ENCODE results near the gene ZFR2.

Gene ZFR2

GRCh38 chr19:3785938-3786824 is 82.7 kb downstream of the ZFR2 start, which contains the start of gene MATK:
Gene MATK, minus strand, starts transcription at chr19:3786381. Its CDS starts 1,246 bp downstream, at chr19:3785135.
- DNase-seq (ENCODE audit: low spot score) = no peak

DNA sequence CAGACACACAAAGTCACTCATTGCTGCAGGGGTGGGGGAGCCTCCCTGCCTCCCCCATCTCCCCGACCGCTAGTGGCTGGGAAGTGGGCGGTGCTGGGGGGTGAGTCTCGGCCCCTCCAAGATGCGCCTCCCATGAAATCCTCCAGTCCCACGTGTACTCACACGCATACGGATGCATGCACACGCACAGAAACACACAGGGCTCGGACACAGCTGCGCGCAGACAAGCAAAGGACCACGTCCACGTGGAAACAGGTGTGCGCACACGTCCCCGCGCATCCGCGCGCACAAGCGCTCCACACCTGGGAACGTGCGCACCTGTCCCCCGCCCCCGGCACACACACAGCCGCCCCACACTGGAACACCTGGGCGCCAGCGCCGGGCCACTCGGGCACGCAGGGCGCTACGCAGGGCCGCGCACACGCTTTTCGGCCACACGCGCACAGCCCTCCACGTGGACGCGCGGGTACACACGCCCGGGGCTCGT is 83.3 kb downstream of the ZFR2 start:
- no peak for DNase-seq (ENCODE audit: low spot score)

GRCh38 chr19:3784607-3785450 is 84.0 kb downstream of the ZFR2 start:
- DNase-seq (ENCODE audit: low spot score) = no peak

GRCh38 chr19:3783660-3784584 is 84.9 kb downstream of the ZFR2 start:
- no peak for DNase-seq (ENCODE audit: low spot score)

DNA sequence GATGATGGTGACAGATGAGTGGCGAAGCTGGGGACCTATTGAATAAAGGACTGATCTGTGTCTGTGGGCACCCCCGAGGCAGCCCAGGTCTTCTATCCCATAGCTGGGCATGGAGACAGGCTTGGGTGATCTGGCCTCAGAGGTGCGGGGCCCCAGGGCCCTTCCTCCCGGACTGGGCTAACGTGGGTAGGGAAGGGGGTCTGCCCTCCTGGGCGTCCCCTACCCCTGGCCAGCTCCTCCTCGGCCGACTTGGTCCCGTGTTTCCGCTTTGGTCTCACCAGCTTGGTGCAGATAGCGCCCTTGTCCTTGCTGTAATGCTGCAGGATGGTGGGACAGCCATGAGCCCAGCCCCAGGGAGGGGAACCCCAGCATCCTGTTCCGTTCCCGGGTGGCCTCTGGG is 85.9 kb downstream of the ZFR2 start:
- DNase-seq (ENCODE audit: low spot score) = no peak

DNA sequence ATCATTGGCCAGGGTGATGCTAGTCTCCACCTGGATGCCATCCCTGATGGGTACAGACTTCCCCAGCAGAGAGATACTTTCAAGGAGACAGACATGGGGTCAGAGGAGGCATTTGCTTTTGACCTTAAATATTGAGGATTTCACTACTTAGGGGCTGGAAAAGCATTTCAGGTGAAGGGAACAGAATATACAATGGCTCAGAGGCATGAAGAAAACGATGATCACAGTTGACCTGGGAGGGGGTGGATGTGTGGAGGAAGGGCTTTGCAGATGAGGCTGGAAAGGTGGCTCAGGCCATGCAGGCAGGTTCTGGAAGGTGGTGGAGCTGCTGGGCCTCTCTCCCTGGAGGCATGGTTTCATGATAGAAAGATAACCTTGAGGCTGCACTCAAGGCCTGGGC is 86.5 kb downstream of the ZFR2 start:
- no peak for DNase-seq (ENCODE audit: low spot score)

GRCh38 chr19:3781603-3782002 is 87.2 kb downstream of the ZFR2 start:
- no peak for DNase-seq (ENCODE audit: low spot score)

DNA sequence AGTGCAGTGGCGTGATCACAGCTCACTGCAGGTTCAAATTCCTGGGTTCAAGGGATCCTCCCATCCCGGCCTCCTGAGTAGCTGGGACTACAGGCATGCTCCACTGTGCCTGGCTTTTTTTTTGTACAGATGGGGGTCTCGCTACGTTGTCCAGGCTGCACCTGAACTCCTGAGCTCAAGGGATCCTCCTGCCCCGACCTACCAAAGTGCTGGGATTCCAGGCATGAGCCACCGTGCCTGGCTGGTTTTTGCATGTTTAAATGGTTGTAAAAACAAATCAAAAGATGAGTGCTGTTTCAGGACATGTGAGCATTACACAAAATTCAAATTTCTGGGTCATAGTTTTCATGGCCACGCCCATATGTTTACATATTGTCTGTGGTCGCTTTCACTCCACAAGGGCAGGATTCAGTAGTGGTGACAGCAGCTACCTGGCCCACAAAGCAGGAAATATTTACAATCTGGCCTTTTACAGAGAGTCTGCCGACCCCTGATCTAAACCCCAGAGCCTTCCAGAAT is 88.0 kb downstream of the ZFR2 start:
- DNase-seq (ENCODE audit: low spot score) = no peak

DNA sequence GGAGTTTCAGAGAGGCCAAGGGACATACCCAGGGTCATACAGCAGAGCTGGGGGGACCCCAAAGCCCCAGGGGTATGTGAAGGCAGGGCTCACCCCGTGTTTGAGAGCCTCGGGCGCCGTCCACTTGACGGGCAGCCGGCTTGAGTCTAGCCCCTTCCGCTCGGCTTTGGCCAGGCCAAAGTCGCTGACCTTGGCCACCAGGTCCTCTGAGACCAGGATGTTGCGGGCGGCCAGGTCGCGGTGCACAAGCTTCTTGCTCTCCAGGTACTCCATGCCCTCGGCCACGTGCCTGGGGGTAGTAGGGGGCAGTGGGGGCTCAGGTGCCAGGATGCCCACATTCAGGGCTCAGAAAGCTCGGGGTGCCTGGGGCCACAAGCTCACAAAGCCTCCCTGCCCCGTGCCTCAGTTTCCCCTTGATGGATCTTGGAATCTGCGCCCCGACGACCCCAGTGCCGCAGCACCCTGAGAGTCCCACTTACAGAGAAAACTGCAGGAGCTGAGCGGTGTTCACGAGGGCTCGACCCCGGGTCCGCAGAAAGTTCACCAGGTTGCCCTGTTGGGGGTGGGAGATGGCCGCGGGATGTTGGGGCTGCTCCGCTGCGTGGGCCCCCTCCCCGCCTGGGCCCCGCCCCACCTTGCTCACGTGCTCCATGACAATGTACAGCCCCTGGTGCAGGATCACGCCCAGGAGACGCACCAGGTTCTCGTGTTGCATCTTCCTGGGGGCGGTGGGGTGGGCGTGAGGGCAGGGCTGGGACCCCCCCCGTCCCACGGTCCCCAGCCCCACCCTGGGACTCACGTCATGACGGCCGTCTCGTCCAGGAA is 89.7 kb downstream of the ZFR2 start:
- DNase-seq (ENCODE audit: low spot score) = no peak

DNA sequence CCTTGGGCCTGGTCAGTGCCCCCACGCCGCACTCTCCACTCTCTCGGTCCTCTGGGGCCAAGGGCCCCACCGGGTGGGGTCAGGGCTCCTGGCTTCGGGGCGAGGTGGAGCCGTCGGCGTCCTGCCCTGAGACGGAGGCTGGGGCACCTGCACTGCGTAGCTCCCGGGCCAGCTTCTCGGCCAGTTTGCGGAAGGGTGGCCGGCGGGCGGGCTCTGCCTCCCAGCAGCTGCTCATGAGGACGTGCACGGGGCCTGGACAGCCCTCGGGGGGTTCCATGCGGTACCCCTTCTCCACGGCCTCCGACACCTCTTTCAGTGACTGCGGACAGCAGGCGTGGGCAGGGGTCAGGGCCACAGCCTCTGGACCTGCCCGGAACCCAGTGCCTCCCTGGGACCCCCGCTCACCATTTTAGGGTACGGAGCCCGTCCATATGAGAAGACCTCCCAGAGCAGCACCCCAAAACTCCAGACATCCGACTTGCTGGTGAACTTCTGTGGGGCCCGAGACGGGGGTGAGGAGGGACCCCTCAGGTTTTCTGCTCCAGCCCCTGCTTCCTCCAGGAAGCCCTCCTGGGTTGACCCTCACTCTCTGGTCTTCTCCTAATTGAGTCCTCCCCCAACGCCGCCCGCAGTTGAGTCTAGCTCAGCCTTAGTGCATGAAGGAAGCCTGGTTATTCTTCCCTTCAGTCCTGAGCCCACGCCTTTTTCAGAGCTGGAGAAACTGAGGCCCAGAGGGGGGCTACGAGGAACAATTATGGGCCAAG is 90.6 kb downstream of the ZFR2 start:
- no peak for DNase-seq (ENCODE audit: low spot score)

GRCh38 chr19:3776479-3777040 is 92.3 kb downstream of the ZFR2 start:
- DNase-seq (ENCODE audit: low spot score) = no peak

- DNase-seq (ENCODE audit: low spot score) = no peak
Observed at GRCh38 chr19:3775831-3776230, 93.0 kb downstream of the ZFR2 start.

GRCh38 chr19:3775374-3775711 is 93.5 kb downstream of the ZFR2 start:
- DNase-seq (ENCODE audit: low spot score) = no peak

- no peak for DNase-seq (ENCODE audit: low spot score)
Observed at GRCh38 chr19:3774621-3775373, 94.0 kb downstream of the ZFR2 start.

DNA sequence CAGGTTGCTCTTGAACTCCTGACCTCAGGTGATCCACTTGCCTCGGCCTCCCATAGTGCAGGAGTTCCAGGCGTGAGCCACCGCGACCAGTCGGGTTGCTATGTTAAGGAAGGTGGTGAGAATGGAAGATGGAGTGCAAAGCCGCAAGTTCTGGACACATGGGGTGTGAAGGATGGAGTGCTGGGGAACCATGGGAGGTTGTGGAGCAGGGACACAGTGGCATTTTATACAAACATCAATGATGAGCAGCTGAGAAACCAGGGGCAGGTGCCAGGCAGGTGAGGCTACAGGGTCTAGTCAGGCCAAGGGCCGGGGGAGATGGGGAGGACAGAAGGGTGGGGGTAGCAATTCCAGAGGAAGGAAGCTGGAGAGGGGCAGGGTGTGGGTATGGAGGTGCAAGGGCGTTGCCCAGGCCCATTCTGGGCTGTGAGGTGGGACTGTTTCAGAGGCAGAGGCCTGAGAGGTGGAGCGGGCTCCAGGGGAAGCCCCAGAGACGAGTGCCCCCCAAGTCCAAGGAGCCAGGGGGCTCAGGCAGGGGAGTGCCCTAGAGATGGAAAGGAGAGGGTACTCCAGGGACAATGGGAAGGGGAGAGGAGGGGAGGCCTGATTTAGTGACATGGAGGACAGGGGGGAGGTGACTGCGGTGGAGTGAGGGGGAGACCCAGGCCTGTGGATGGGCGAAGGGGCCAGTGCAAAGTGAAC is 94.9 kb downstream of the ZFR2 start:
- DNase-seq (ENCODE audit: low spot score) = no peak

DNA sequence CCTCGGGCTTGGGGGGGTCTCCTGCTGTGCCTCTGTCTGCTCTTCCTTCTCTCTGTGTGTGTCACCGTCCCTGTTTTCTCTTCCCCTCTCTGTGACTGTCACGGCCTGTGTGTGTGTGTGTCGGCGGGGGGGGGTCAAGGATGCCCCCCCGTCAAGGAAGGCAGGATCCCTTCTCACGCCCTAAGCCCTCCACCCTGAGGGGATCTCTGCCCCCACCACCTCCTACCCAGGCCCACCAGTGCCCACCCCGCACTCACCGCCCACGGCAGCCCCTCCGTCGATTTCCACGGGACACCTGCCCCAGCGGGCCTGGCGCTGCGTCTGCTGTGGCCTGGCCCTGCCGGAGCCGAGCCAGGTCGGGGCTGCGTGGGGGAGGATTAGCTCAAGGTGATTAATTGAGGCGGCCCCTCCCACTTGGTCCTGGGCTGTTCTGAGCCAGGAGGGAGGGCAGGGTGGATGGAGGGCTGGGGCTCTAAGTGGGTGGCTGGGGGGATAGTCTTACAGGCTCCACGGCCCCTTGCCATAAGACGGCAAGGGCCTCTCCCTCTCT is 96.9 kb downstream of the ZFR2 start, which contains the start of gene RAX2:
RAX2 (minus strand) TSS at position 323 of the 550 bp plus-strand sequence. CDS start 486 bp downstream, outside the sequence.
- DNase-seq (ENCODE audit: low spot score) = no peak

DNA sequence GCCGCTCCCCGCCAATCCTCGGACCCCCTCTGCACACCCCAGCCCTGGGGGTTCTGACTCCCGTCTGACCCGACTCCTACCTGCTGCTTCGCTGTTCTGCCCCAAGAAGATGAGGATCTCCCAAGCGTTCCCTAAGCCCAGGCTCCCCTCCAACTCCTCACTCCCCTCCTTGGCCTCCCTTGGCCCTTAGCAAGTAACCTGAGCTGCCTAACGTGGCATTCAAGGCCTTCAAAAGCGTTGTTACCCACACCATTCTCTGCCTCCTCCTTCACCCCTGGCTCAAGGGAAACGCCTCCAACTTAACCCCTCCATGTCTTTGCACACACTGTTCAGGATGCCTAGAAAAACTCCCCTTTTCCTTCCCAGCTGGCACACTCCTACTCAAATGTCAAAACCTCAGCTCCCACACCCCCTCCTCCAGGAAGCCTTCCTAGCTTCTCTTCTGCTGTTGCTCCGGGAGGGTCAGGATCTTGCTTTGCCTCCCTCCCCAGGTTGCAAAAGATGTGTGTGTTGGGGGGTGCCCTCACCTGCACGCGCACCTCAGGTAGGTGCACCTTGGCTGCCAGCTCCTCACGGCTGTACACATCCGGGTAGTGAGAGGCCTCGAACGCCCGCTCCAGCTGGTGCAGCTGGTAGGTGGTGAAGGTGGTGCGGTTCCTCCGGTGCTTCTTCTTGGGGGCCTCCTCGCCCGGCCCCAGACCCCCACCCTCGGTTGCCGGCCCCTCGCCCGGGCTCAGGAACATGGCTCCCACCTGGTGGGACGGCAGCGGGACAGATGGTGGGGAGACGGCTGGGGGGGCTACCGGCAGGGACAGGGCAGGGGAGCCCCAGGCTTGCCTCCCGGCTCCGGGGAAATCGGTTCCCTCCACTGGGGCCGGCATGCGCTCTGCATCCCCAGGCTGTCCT is 97.6 kb downstream of the ZFR2 start:
- DNase-seq (ENCODE audit: low spot score) = no peak
